ENCODE results near the gene GNA14. TPM values are rescaled to one million over a fixed set of nuclear protein-coding genes. Genes with fewer than 3 reads are reported as not detected.

The GNA14 gene
- polyA plus RNA-seq, 1 experiment: 0.22 TPM

DNA sequence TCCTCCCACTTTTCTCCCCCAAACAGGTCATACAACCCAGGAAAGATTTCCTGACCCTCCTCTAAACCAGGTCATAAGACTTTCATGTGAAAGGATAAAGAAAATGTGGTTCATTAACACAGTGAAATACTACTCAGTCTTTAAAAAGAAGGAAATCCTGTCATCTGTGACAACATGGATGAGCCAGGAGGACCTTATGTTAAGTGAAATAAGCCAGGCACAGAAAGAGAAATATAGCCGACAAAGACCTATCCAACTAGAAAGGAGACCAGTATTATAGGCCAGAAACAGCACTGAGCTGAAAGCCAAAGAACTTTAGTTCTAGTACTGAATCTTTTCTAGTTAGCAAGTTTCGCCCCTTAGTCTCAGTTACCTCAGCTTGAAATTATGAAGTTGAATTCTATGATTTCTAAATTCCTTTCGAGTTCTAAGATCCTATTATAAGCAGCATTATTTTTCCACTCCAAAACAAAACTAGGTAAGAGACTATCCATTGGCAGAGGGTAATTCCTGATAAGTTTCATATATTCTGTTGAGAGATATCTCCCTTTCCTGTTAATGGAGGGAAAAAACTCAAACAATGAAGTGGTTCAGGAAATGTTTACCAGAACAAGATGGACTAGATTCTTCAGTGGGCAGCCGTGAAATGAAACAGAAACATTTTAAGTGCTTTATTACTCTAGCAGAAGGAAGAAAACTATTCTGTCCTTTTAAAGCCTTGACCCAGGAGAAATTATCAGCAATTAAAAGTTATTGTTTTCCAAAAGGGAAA lies 42.5 kb downstream of the GNA14 start:
- no peak for DNase-seq (ENCODE audit: low read depth)
- H3K36me3 ChIP-seq (ENCODE audit: control insufficient read depth, insufficient read depth, low read length): no peaks in the 10 kb centered on the region
- TF ChIP-seq, protein P1, sequence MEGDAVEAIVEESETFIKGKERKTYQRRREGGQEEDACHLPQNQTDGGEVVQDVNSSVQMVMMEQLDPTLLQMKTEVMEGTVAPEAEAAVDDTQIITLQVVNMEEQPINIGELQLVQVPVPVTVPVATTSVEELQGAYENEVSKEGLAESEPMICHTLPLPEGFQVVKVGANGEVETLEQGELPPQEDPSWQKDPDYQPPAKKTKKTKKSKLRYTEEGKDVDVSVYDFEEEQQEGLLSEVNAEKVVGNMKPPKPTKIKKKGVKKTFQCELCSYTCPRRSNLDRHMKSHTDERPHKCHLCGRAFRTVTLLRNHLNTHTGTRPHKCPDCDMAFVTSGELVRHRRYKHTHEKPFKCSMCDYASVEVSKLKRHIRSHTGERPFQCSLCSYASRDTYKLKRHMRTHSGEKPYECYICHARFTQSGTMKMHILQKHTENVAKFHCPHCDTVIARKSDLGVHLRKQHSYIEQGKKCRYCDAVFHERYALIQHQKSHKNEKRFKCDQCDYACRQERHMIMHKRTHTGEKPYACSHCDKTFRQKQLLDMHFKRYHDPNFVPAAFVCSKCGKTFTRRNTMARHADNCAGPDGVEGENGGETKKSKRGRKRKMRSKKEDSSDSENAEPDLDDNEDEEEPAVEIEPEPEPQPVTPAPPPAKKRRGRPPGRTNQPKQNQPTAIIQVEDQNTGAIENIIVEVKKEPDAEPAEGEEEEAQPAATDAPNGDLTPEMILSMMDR (IDR thresholded peaks at IDR 0.05; ENCODE audit: insufficient read depth, low read depth, low read length): no peak
- no peaks in the 10 kb centered on the region; the same call in 1 of the 2 replicates for H3K27me3 ChIP-seq (ENCODE audit: control insufficient read depth, insufficient read depth, low read length)
- H3K4me3 ChIP-seq (ENCODE audit: low read depth, low read length): no peak overlapping the region
- ChIA-PET CTCF (no interaction called here), POLR2A (no interaction called here)

DNA sequence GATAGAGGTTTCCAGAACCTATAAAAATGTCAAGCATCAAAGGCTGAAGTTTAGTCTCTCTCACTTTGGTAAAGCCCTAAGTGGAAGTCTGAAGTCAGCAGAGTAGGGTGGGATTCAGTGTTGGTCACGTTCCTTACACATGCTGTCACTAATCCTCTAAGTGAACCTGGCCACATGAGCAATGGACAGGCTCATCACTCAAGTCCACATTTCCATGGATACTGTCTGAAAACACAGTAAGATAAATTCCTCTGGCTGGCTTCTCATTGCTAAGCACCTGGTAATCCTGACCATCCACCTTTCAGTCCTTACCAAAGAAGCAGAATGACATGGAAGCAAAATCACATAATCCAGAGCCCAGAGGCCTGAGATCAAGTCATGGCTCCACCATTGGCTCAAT lies 43.8 kb downstream of the GNA14 start:
- ChIA-PET CTCF (no interaction called here), POLR2A (no interaction called here)
- no peaks in the 10 kb centered on the region for H3K36me3 ChIP-seq (ENCODE audit: control insufficient read depth, insufficient read depth, low read length)
- no peak for DNase-seq (ENCODE audit: low read depth)
- H3K4me3 ChIP-seq (ENCODE audit: low read depth, low read length): no peak overlapping the region
- TF ChIP-seq, protein P1 (IDR thresholded peaks at IDR 0.05; ENCODE audit: insufficient read depth, low read depth, low read length): no peak
- no peaks in the 10 kb centered on the region; the same call in 1 of the 2 replicates for H3K27me3 ChIP-seq (ENCODE audit: control insufficient read depth, insufficient read depth, low read length)

DNA sequence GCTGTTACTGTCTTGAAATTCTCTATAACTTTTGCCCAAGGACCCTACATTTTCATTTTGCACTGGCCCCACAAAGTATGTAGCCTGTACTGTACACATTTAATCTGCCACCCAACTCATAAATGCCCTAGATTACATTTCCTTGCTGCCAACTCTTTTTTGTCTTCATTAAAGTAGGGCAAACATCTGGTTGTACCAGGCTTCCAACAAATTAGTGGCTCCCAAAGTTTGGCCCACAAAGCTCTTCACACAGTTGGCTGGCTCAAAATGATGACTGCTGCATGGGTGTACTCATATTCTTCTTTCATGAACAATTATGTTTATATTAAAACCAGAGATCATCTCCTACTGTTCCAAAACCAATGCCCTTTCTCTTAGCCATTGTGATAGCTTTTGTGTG lies 45.3 kb downstream of the GNA14 start:
- Histone ChIP-seq H3K27me3 (ENCODE audit: control insufficient read depth, insufficient read depth, low read length) (no peaks in the 10 kb centered on the region; the same call in 1 of the 2 replicates), H3K36me3 (ENCODE audit: control insufficient read depth, insufficient read depth, low read length) (no peaks in the 10 kb centered on the region), H3K4me3 (ENCODE audit: low read depth, low read length) (no peak overlapping the region)
- no peak for DNase-seq (ENCODE audit: low read depth)
- TF ChIP-seq, protein P1 (IDR thresholded peaks at IDR 0.05; ENCODE audit: insufficient read depth, low read depth, low read length): no peak
- POLR2A ChIA-PET: no interaction called here
- CTCF ChIA-PET: interaction anchor here (0.9 kb wide), 1 partner anchor 163 kb away, joined by 3 read pairs; no protein-coding TSS in a partner anchor

DNA sequence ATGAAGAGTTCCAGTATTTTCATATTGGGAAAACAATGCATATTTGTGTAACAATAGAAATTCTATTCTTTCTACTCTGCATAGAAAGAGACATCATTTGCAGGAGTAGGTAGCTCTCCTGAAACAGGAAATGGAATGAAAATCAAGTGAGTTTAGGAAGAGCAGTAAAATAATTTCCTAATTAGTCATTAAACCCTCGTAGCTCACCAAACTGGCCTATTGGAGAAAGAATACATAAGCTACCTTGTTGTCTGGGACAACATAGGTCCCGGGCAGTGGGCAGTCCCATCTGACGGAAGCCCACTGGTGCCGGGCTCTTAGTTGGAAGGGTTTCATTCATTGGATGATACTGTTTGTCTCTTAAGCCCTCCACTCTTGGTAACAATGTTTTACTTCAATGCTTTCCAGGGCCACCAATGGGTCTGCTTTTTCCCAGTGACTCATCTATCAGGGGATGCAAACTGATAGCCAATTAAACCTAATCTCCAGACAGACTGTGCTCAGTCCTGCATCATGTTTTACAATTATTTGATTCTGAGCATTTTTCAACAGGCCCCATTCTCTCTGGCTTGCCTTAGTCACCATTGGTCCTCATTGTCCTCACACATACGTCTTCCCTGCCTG lies 46.5 kb downstream of the GNA14 start:
- DNase-seq (ENCODE audit: low read depth): no peak
- Histone ChIP-seq H3K4me3 (ENCODE audit: low read depth, low read length) (no peak overlapping the region), H3K36me3 (ENCODE audit: control insufficient read depth, insufficient read depth, low read length) (no peaks in the 10 kb centered on the region), H3K27me3 (ENCODE audit: control insufficient read depth, insufficient read depth, low read length) (no peaks in the 10 kb centered on the region)
- POLR2A ChIA-PET: no interaction called here
- TF ChIP-seq, protein P1 (IDR thresholded peaks at IDR 0.05; ENCODE audit: insufficient read depth, low read depth, low read length): no peak
- CTCF ChIA-PET: no interaction called here

DNA sequence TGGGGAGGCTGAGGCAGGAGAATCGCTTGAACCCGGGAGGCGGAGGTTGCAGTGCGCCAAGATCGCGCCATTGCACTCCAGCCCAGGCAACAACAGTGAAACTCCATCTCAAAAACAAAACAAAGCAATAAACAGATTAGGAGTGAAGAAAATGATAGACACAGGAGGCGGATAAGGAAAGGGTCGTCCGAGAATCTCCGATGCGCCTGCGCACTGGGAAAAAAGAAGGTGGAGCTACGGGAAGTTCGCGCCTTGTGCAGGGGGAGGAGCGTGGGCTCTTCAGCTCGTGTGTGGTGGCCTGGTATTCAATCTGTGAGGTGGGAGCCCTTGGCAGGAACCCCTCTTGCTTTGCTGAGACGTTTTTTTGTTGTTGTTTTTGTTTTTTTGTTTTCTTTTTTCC lies 47.3 kb downstream of the GNA14 start:
- TF ChIP-seq, protein P1 (IDR thresholded peaks at IDR 0.05; ENCODE audit: insufficient read depth, low read depth, low read length): no peak
- POLR2A ChIA-PET: no interaction called here
- no peak overlapping the region for H3K4me3 ChIP-seq (ENCODE audit: low read depth, low read length)
- no peaks in the 10 kb centered on the region for H3K36me3 ChIP-seq (ENCODE audit: control insufficient read depth, insufficient read depth, low read length)
- H3K27me3 ChIP-seq (ENCODE audit: control insufficient read depth, insufficient read depth, low read length): no peaks in the 10 kb centered on the region
- CTCF ChIA-PET: no interaction called here
- DNase-seq (ENCODE audit: low read depth): no peak
